NCI-H510A (cell line): ENCODE measurements around the gene DMD.
"Not testable (repeated sequence)": the region's sequence is repeated elsewhere in the genome, so short reads cannot be mapped to it uniquely, and the experiment has no call there.

ENCODE experiments used
- DNase-seq: peaks from one replicate; lab custom pipeline; 2025; lab: John Stamatoyannopoulos, UW

The DMD gene

GRCh38 chrX:33156152-33156726 lies 55.1 kb downstream of the DMD start:
- no peak for DNase-seq

- DNase-seq = no peak
Observed at GRCh38 chrX:33149580-33149979, 61.8 kb downstream of the DMD start.

GRCh38 chrX:33149085-33149484 lies 62.3 kb downstream of the DMD start:
- no peak for DNase-seq

- no peak for DNase-seq
Observed at GRCh38 chrX:33142331-33142730, 69.0 kb downstream of the DMD start.

- DNase-seq = no peak
Observed at GRCh38 chrX:33138677-33139249, 72.6 kb downstream of the DMD start.

GRCh38 chrX:33134164-33134563 lies 77.2 kb downstream of the DMD start:
- DNase-seq = no peak

- DNase-seq = no peak
Observed at GRCh38 chrX:33133320-33133719, 78.0 kb downstream of the DMD start.

- no peak for DNase-seq
Observed at GRCh38 chrX:33132569-33132968, 78.8 kb downstream of the DMD start.

- no peak for DNase-seq
Observed at GRCh38 chrX:33129607-33130006, 81.7 kb downstream of the DMD start.

- no peak for DNase-seq
Observed at GRCh38 chrX:33128048-33128805, 83.1 kb downstream of the DMD start.

- no peak for DNase-seq
Observed at GRCh38 chrX:33126469-33126868, 84.9 kb downstream of the DMD start.

GRCh38 chrX:33109858-33110257 lies 101.5 kb downstream of the DMD start:
- no peak for DNase-seq

GRCh38 chrX:33106737-33107136 lies 104.6 kb downstream of the DMD start:
- no peak for DNase-seq

GRCh38 chrX:33095079-33095478 lies 116.3 kb downstream of the DMD start:
- no peak for DNase-seq

GRCh38 chrX:33087411-33087810 lies 123.9 kb downstream of the DMD start:
- DNase-seq = no peak

- no peak for DNase-seq
Observed at GRCh38 chrX:33086886-33087285, 124.5 kb downstream of the DMD start.

GRCh38 chrX:33082371-33082770 lies 129.0 kb downstream of the DMD start:
- no peak for DNase-seq

GRCh38 chrX:33078273-33078672 lies 133.1 kb downstream of the DMD start:
- DNase-seq = no peak

- DNase-seq = not testable (repeated sequence)
Observed at GRCh38 chrX:33073660-33074059, 137.7 kb downstream of the DMD start.

GRCh38 chrX:33065415-33065814 lies 145.9 kb downstream of the DMD start:
- no peak for DNase-seq

- no peak for DNase-seq
Observed at GRCh38 chrX:33062041-33062440, 149.3 kb downstream of the DMD start.

GRCh38 chrX:33053001-33053400 lies 158.3 kb downstream of the DMD start:
- no peak for DNase-seq

- no peak for DNase-seq
Observed at GRCh38 chrX:33045882-33046281, 165.5 kb downstream of the DMD start.

GRCh38 chrX:33045245-33045644 lies 166.1 kb downstream of the DMD start:
- no peak for DNase-seq
